GM13977 (cell line): ENCODE measurements around the gene PPP1CA.

Experiments used
- DNase-seq: peaks from one replicate; pipeline ENCODE4 v3.0.0; 2012; ENCODE audit warnings: low spot score
- CTCF ChIP-seq: IDR thresholded peaks from 2 replicates; pipeline ENCODE4 v1.5.1; 2012; ENCODE audit warnings: mild to moderate bottlenecking, control low read depth; ENCODE audit not compliant: insufficient read depth; ENCODE audit errors: extremely low read depth, missing control alignments
- in situ Hi-C: fragments of 300-500 bp; cut with MboI; formaldehyde crosslinking; loops from one replicate; pipeline ENCODE4 v1.12.0; 2022; ENCODE audit warnings: low sequenced_read_pairs, low pct_unique_long_range_greater_than_20kb, mixed read lengths, inconsistent platforms; ENCODE audit not compliant: unreplicated experiment

Gene PPP1CA

GRCh38 chr11:67438158-67438902 is 36.7 kb upstream of the PPP1CA start:
- in situ Hi-C loops = no loop called here
- DNase-seq = no peak
- TF ChIP-seq CTCF = no peak

GRCh38 chr11:67437809-67438157 is 36.1 kb upstream of the PPP1CA start:
- no peak for TF ChIP-seq CTCF
- in situ Hi-C loops = no loop called here
- no peak for DNase-seq

GRCh38 chr11:67437082-67437808 is 35.6 kb upstream of the PPP1CA start, which contains the start of gene PTPRCAP:
Gene PTPRCAP (minus strand): TSS chr11:67437682. CDS start chr11:67437619, 63 bp downstream.
- in situ Hi-C loops = no loop called here
- no peak for TF ChIP-seq CTCF
- peak; percentile 85 for DNase-seq

GRCh38 chr11:67436459-67437081 is 34.9 kb upstream of the PPP1CA start:
- TF ChIP-seq CTCF = no peak
- in situ Hi-C loops = no loop called here
- DNase-seq = peak; percentile 93

- no peak for TF ChIP-seq CTCF
- in situ Hi-C loops = no loop called here
These were observed 34.2 kb upstream of the PPP1CA start for GRCh38 chr11:67435727-67436458.

GRCh38 chr11:67435031-67435726 is 33.5 kb upstream of the PPP1CA start:
- in situ Hi-C loops = no loop called here
- TF ChIP-seq CTCF = no peak
- no peak for DNase-seq

More at GRCh38 chr11:67435727-67436458, 34.2 kb upstream of the PPP1CA start:
- no peak for DNase-seq
